GM12865 (cell line): ENCODE data around the gene PTPRN2.
"Not testable (repeated sequence)": the region's sequence is repeated elsewhere in the genome, so short reads cannot be mapped to it uniquely, and the experiment has no call there.

Experiments used
- DNase-seq: peaks from one replicate; pipeline ENCODE4 v3.0.0; 2010; ENCODE audit warnings: low read depth
- H3K4me3 ChIP-seq: 2 replicates; pipeline ENCODE4 v1.5.1; 2011; ENCODE audit warnings: mild to moderate bottlenecking, low read depth, low read length, control low read depth
- TF ChIP-seq, protein P1 (sequence below): IDR thresholded peaks from 2 replicates; pipeline ENCODE4 v1.5.1; 2011; ENCODE audit warnings: low read length, control low read depth, low read depth, inconsistent platforms; ENCODE audit not compliant: insufficient read depth; ENCODE audit errors: missing control alignments

PTPRN2 gene

DNA sequence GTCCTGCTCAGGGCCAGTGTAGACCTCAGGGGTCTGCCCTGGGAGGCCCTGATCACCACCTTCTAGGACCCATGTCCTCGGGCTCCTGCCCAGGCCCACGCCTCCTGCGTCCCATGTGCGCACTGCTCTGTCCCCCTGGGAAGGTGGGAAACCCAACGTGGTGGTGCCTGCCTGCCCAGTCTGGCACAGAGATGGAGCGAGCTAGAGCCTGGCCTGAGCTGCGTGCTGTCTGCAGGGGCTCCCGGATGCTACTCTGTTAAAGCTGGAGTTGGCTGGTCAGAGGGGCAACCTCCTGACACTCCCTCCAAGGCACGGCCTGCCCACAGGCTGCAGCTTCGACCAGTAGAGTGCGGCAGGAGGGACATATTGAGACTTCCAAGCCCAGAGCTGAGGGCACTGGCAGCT, 1079.1 kb downstream of the PTPRN2 start:
- H3K4me3 ChIP-seq, result no peak overlapping the region
- no peak for DNase-seq

GRCh38 chr7:157507987-157508386, 1079.6 kb downstream of the PTPRN2 start:
- no peak for DNase-seq

More for the DNA sequence above, 1079.1 kb downstream of the PTPRN2 start:
- TF ChIP-seq, protein P1, sequence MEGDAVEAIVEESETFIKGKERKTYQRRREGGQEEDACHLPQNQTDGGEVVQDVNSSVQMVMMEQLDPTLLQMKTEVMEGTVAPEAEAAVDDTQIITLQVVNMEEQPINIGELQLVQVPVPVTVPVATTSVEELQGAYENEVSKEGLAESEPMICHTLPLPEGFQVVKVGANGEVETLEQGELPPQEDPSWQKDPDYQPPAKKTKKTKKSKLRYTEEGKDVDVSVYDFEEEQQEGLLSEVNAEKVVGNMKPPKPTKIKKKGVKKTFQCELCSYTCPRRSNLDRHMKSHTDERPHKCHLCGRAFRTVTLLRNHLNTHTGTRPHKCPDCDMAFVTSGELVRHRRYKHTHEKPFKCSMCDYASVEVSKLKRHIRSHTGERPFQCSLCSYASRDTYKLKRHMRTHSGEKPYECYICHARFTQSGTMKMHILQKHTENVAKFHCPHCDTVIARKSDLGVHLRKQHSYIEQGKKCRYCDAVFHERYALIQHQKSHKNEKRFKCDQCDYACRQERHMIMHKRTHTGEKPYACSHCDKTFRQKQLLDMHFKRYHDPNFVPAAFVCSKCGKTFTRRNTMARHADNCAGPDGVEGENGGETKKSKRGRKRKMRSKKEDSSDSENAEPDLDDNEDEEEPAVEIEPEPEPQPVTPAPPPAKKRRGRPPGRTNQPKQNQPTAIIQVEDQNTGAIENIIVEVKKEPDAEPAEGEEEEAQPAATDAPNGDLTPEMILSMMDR, result no peak

DNA sequence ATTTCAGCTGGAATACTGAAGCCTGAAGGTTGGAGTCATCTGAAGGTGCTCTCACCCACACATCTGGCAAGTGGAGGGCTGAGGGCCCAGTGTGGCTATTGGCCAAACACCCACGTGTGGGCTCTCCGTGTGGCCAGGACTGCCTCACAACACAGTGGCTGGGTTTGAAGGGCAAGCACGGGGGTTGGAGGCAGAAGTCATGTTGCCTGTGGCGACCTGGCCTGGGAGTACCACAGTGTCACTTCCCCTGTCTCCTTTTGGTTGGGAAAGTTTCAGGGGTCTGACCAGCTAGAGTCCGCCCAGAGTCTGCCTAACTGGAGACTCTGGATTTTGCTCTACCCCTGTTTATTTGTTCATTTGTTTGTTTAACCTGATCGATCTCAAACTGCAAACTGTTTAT, 1081.4 kb downstream of the PTPRN2 start:
- no peak for DNase-seq
- H3K4me3 ChIP-seq, result no peak overlapping the region
- TF ChIP-seq, protein P1, result no peak

More at GRCh38 chr7:157507987-157508386, 1079.6 kb downstream of the PTPRN2 start:
- TF ChIP-seq, protein P1, result no peak
- no peak overlapping the region for H3K4me3 ChIP-seq

- no peak for DNase-seq
- TF ChIP-seq, protein P1, result no peak
- no peak overlapping the region for H3K4me3 ChIP-seq
Observed at GRCh38 chr7:157505646-157506045, 1082.0 kb downstream of the PTPRN2 start.

GRCh38 chr7:157503229-157503628, 1084.4 kb downstream of the PTPRN2 start:
- no peak overlapping the region; the same call in 1 of the 2 replicates for H3K4me3 ChIP-seq
- TF ChIP-seq, protein P1, result no peak
- DNase-seq, result no peak

DNA sequence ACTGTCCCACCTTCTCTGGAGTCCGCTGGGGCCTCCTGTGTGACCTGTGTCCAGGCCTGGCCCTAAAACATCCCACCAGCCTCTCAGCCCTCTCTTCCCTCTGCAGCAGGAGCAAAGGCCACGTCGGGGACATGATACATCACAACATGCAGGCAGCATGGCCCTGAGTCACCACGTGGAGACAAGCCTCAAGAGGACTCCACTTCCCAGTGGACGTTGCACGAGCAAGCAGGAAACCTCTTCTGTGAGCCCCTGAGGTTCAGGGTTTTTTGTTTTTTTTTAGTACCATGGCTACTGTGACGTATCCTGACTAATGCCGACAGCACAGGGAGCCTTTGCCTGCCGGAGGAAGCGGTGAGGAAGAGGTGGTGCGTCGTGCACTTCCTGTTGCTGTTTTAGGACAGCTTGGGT, 1084.9 kb downstream of the PTPRN2 start:
- H3K4me3 ChIP-seq, result no peak overlapping the region; the same call in 1 of the 2 replicates
- TF ChIP-seq, protein P1, result no peak
- DNase-seq, result peak; percentile 49

DNA sequence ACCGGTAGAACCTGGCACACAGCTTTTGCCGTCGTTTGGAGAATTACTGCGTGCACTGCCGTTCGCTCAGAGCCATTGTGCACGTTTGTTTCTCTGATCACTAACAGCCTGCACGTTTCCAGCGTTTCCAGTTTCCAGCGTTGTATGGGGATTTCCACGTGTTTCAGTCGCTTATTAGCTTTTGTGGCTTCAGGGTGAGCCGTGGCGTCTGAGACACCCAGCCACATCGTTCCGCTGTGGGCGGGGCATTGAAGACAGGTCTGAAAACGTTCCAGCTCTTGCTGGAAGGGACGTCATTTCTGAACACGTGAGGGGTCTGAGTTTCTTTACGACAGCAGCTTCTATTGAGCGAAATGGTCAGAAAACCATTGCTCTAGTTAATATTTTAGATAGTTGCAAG, 1086.0 kb downstream of the PTPRN2 start:
- TF ChIP-seq, protein P1, result no peak
- no peak overlapping the region for H3K4me3 ChIP-seq
- DNase-seq, result no peak

GRCh38 chr7:157500989-157501540, 1086.6 kb downstream of the PTPRN2 start:
- not testable (repeated sequence) for DNase-seq, H3K4me3 ChIP-seq
